ENCODE measurements around the gene BEST2. TPM values are rescaled to one million over a fixed set of nuclear protein-coding genes. Genes with fewer than 3 reads are reported as not detected.
A peak's percentile ranks its signal among the peaks of the same experiment; 100 is the strongest.

The BEST2 gene
- total RNA-seq, 1 experiment from 2014 or later: 3.3 TPM

GRCh38 chr19:12801466-12802266 lies 50.1 kb downstream of the BEST2 start, which contains the start of the genes PRDX2 and THSD8 (continued):
- TF ChIP-seq, protein P1, sequence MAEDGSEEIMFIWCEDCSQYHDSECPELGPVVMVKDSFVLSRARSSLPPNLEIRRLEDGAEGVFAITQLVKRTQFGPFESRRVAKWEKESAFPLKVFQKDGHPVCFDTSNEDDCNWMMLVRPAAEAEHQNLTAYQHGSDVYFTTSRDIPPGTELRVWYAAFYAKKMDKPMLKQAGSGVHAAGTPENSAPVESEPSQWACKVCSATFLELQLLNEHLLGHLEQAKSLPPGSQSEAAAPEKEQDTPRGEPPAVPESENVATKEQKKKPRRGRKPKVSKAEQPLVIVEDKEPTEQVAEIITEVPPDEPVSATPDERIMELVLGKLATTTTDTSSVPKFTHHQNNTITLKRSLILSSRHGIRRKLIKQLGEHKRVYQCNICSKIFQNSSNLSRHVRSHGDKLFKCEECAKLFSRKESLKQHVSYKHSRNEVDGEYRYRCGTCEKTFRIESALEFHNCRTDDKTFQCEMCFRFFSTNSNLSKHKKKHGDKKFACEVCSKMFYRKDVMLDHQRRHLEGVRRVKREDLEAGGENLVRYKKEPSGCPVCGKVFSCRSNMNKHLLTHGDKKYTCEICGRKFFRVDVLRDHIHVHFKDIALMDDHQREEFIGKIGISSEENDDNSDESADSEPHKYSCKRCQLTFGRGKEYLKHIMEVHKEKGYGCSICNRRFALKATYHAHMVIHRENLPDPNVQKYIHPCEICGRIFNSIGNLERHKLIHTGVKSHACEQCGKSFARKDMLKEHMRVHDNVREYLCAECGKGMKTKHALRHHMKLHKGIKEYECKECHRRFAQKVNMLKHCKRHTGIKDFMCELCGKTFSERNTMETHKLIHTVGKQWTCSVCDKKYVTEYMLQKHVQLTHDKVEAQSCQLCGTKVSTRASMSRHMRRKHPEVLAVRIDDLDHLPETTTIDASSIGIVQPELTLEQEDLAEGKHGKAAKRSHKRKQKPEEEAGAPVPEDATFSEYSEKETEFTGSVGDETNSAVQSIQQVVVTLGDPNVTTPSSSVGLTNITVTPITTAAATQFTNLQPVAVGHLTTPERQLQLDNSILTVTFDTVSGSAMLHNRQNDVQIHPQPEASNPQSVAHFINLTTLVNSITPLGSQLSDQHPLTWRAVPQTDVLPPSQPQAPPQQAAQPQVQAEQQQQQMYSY (CRISPR knock-in tag; IDR thresholded peaks at IDR 0.05): peak; percentile 61; the same call in 1 of the 2 replicates
- TF ChIP-seq JAZF1 (CRISPR knock-in tag; IDR thresholded peaks at IDR 0.05) (no peak), NFATC4 (CRISPR knock-in tag; IDR thresholded peaks at IDR 0.05) (no peak), E2F4 (CRISPR knock-in tag; IDR thresholded peaks at IDR 0.05; ENCODE audit: borderline replicate concordance, low read depth) (peak; percentile 62; the same call in 1 of the 2 replicates), TP53 (CRISPR knock-in tag; IDR thresholded peaks at IDR 0.05) (no peak; the same call in 1 of the 2 replicates), MAX (CRISPR knock-in tag; IDR thresholded peaks at IDR 0.05) (peak; percentile 91), AFF4 (CRISPR knock-in tag; IDR thresholded peaks at IDR 0.05; ENCODE audit: borderline replicate concordance) (no peak), NFYB (CRISPR knock-in tag; conservative IDR thresholded peaks at IDR 0.05; ENCODE audit: low read depth) (no peak), NR3C1 (CRISPR knock-in tag; conservative IDR thresholded peaks at IDR 0.05; ENCODE audit: low read depth) (no peak), NR2C2 (CRISPR knock-in tag; IDR thresholded peaks at IDR 0.05) (no peak), ATF2 (CRISPR knock-in tag; IDR thresholded peaks at IDR 0.05; ENCODE audit: borderline replicate concordance, low read depth) (no peak), NR1H2 (CRISPR knock-in tag; IDR thresholded peaks at IDR 0.05) (no peak), JUN (CRISPR knock-in tag; IDR thresholded peaks at IDR 0.05) (0 out of 2 replicates have a peak, but pooled peaks have one; percentile 10)
- TF ChIP-seq, protein P2, sequence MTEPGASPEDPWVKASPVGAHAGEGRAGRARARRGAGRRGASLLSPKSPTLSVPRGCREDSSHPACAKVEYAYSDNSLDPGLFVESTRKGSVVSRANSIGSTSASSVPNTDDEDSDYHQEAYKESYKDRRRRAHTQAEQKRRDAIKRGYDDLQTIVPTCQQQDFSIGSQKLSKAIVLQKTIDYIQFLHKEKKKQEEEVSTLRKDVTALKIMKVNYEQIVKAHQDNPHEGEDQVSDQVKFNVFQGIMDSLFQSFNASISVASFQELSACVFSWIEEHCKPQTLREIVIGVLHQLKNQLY (CRISPR knock-in tag; IDR thresholded peaks at IDR 0.05): no peak
- TF ChIP-seq, protein P3, sequence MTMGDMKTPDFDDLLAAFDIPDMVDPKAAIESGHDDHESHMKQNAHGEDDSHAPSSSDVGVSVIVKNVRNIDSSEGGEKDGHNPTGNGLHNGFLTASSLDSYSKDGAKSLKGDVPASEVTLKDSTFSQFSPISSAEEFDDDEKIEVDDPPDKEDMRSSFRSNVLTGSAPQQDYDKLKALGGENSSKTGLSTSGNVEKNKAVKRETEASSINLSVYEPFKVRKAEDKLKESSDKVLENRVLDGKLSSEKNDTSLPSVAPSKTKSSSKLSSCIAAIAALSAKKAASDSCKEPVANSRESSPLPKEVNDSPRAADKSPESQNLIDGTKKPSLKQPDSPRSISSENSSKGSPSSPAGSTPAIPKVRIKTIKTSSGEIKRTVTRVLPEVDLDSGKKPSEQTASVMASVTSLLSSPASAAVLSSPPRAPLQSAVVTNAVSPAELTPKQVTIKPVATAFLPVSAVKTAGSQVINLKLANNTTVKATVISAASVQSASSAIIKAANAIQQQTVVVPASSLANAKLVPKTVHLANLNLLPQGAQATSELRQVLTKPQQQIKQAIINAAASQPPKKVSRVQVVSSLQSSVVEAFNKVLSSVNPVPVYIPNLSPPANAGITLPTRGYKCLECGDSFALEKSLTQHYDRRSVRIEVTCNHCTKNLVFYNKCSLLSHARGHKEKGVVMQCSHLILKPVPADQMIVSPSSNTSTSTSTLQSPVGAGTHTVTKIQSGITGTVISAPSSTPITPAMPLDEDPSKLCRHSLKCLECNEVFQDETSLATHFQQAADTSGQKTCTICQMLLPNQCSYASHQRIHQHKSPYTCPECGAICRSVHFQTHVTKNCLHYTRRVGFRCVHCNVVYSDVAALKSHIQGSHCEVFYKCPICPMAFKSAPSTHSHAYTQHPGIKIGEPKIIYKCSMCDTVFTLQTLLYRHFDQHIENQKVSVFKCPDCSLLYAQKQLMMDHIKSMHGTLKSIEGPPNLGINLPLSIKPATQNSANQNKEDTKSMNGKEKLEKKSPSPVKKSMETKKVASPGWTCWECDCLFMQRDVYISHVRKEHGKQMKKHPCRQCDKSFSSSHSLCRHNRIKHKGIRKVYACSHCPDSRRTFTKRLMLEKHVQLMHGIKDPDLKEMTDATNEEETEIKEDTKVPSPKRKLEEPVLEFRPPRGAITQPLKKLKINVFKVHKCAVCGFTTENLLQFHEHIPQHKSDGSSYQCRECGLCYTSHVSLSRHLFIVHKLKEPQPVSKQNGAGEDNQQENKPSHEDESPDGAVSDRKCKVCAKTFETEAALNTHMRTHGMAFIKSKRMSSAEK (CRISPR knock-in tag; IDR thresholded peaks at IDR 0.05; ENCODE audit: borderline replicate concordance): no peak
- TF ChIP-seq, protein P4, sequence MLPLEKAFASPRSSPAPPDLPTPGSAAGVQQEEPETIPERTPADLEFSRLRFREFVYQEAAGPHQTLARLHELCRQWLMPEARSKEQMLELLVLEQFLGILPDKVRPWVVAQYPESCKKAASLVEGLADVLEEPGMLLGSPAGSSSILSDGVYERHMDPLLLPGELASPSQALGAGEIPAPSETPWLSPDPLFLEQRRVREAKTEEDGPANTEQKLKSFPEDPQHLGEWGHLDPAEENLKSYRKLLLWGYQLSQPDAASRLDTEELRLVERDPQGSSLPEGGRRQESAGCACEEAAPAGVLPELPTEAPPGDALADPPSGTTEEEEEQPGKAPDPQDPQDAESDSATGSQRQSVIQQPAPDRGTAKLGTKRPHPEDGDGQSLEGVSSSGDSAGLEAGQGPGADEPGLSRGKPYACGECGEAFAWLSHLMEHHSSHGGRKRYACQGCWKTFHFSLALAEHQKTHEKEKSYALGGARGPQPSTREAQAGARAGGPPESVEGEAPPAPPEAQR (CRISPR knock-in tag; IDR thresholded peaks at IDR 0.05): no peak
- TF ChIP-seq, protein P5, sequence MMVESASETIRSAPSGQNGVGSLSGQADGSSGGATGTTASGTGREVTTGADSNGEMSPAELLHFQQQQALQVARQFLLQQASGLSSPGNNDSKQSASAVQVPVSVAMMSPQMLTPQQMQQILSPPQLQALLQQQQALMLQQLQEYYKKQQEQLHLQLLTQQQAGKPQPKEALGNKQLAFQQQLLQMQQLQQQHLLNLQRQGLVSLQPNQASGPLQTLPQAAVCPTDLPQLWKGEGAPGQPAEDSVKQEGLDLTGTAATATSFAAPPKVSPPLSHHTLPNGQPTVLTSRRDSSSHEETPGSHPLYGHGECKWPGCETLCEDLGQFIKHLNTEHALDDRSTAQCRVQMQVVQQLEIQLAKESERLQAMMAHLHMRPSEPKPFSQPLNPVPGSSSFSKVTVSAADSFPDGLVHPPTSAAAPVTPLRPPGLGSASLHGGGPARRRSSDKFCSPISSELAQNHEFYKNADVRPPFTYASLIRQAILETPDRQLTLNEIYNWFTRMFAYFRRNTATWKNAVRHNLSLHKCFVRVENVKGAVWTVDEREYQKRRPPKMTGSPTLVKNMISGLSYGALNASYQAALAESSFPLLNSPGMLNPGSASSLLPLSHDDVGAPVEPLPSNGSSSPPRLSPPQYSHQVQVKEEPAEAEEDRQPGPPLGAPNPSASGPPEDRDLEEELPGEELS (CRISPR knock-in tag; IDR thresholded peaks at IDR 0.05): peak; percentile 63; the same call in 1 of the 2 replicates

All from WTC11 (cell line).